Retina (tissue), 1 donor: Measurements from ENCODE around the gene LIN7A.
A peak's percentile ranks its signal among the peaks of the same experiment; 100 is the strongest.
"Not testable (repeated sequence)": the region's sequence is repeated elsewhere in the genome, so short reads cannot be mapped to it uniquely, and the experiment has no call there.

ENCODE experiments used
- DNase-seq: peaks from one replicate; pipeline ENCODE4 v3.0.0-alpha.2; 2016

The LIN7A gene

GRCh38 chr12:80917651-80918050, 20.1 kb downstream of the LIN7A start:
- DNase-seq: no peak

- no peak for DNase-seq
These were observed 24.6 kb downstream of the LIN7A start for GRCh38 chr12:80912901-80913770.

GRCh38 chr12:80909370-80909769, 28.4 kb downstream of the LIN7A start:
- DNase-seq: no peak

GRCh38 chr12:80902711-80903110, 35.0 kb downstream of the LIN7A start:
- DNase-seq: no peak

GRCh38 chr12:80901661-80902060, 36.1 kb downstream of the LIN7A start:
- DNase-seq: no peak

GRCh38 chr12:80895240-80895639, 42.5 kb downstream of the LIN7A start:
- DNase-seq: no peak

- no peak for DNase-seq
These were observed 43.6 kb downstream of the LIN7A start for GRCh38 chr12:80894179-80894578.

- peak; percentile 25 for DNase-seq
These were observed 44.9 kb downstream of the LIN7A start for GRCh38 chr12:80892597-80893445.

GRCh38 chr12:80884651-80885050, 53.1 kb downstream of the LIN7A start:
- DNase-seq: peak; percentile 57

- no peak for DNase-seq
These were observed 56.6 kb downstream of the LIN7A start for GRCh38 chr12:80881106-80881505.

- DNase-seq: not testable (repeated sequence)
These were observed 59.3 kb downstream of the LIN7A start for GRCh38 chr12:80878452-80878851.

- DNase-seq: no peak
These were observed 59.9 kb downstream of the LIN7A start for GRCh38 chr12:80877721-80878265.

- DNase-seq: no peak
These were observed 65.7 kb downstream of the LIN7A start for GRCh38 chr12:80872053-80872452.

GRCh38 chr12:80869264-80869663, 68.5 kb downstream of the LIN7A start:
- DNase-seq: no peak

GRCh38 chr12:80868576-80868975, 69.2 kb downstream of the LIN7A start:
- no peak for DNase-seq

GRCh38 chr12:80867941-80868340, 69.8 kb downstream of the LIN7A start:
- no peak for DNase-seq

- peak; percentile 39 for DNase-seq
These were observed 73.5 kb downstream of the LIN7A start for GRCh38 chr12:80864046-80864735.

GRCh38 chr12:80862531-80862930, 75.2 kb downstream of the LIN7A start:
- DNase-seq: no peak

GRCh38 chr12:80861641-80862378, 75.9 kb downstream of the LIN7A start:
- no peak for DNase-seq

GRCh38 chr12:80860928-80861327, 76.8 kb downstream of the LIN7A start:
- no peak for DNase-seq

- DNase-seq: no peak
These were observed 77.5 kb downstream of the LIN7A start for GRCh38 chr12:80860206-80860605.

- no peak for DNase-seq
These were observed 79.4 kb downstream of the LIN7A start for GRCh38 chr12:80858356-80858755.
